K562 (cell line): Measurements from ENCODE around the gene CNIH3. TPM values are rescaled to one million over a fixed set of nuclear protein-coding genes. Genes with fewer than 3 reads are reported as not detected.

Experiments
- ATAC-seq: fragments of 200-7000 bp; cut with Tn5 transposase; 3 replicates; pipeline ENCODE4 v1.9.1; 2020; ENCODE audit warnings: moderate library complexity
- BruUV-seq: library from RNA; stranded (reverse); fragments of 400-500 nt; replicated peaks from 2 replicates; lab custom pipeline; 2021; lab: Mats Ljungman, UMichigan
- CTCF ChIA-PET: fragments of 300-600 bp; formaldehyde crosslinking; extraction: SDS; loops from one replicate; lab custom pipeline; 2021; ENCODE audit warnings: low intra/inter-chr PET ratio; lab: Yijun Ruan, JAX
- POLR2A ChIA-PET: fragments of 300-600, 350-650 bp; sonication (Branson Sonifier 250); formaldehyde crosslinking; extraction: SDS; loops from one replicate; lab custom pipeline; 2021; ENCODE audit warnings: antibody characterized with exemption, inconsistent platforms; lab: Yijun Ruan, JAX
- DNase-seq, 4 experiments: peaks; one replicate each; pipeline versions ENCODE4 v3.0.0 to v3.0.0-alpha.2; 2011 to 2018; ENCODE audit warnings: low spot score in 3 of 4, mixed read lengths in 3 of 4; ENCODE audit errors: extremely low read depth in 1 of 4
- FAIRE-seq: peaks from 2 replicates; lab custom pipeline; 2011; peaks lifted over from hg19 to GRCh38; lab: Jason Lieb, UNC
- H2AFZ ChIP-seq: 2 replicates; pipeline ENCODE4 v1.6.0; 2011; ENCODE audit warnings: low read depth, low read length, control low read depth, inconsistent platforms
- H3K27ac ChIP-seq: fragments of 200-600 bp; 3 replicates; pipeline ENCODE4 v1.8.0; 2011; ENCODE audit warnings: low read depth, mild to moderate bottlenecking, control low read depth, inconsistent platforms, low read length, moderate library complexity, mixed read lengths; ENCODE audit errors: extremely low read depth
- H3K27me3 ChIP-seq, 2 experiments: fragments of 300-600 bp in 1 of 2; 2 replicates in 1 of 2; 3 replicates in 1 of 2; pipeline versions ENCODE4 v1.6.0 to v1.8.0; 2011; ENCODE audit warnings: inconsistent platforms in 2 of 2, low read length in 2 of 2, mild to moderate bottlenecking in 1 of 2, mixed read lengths in 1 of 2, moderate library complexity in 1 of 2; ENCODE audit not compliant: control insufficient read depth in 2 of 2, insufficient read depth in 2 of 2
- H3K36me3 ChIP-seq: fragments of 300-600 bp; 3 replicates; pipeline ENCODE4 v1.8.0; 2011; ENCODE audit warnings: mild to moderate bottlenecking, low read length, inconsistent platforms; ENCODE audit not compliant: control insufficient read depth, insufficient read depth
- H3K4me1 ChIP-seq, 2 experiments: fragments of 200-600 bp in 1 of 2; replicated peaks in 1 of 2; 2 replicates in 1 of 2; 3 replicates in 1 of 2; pipeline versions ENCODE4 v1.5.1 to v1.8.0; 2011; ENCODE audit warnings: inconsistent platforms in 2 of 2, low read length in 2 of 2, mild to moderate bottlenecking in 1 of 2, mixed read lengths in 1 of 2, moderate library complexity in 1 of 2; ENCODE audit not compliant: control insufficient read depth in 2 of 2, insufficient read depth in 2 of 2
- H3K4me2 ChIP-seq: 2 replicates; pipeline ENCODE4 v1.6.1; 2011; ENCODE audit warnings: low read length, control low read depth, inconsistent platforms, mixed read lengths; ENCODE audit not compliant: insufficient read depth
- H3K4me3 ChIP-seq: fragments of 200-600 bp; sonication (generic), shearing (Covaris generic); 2 replicates; pipeline ENCODE4 v1.5.1; 2016; ENCODE audit warnings: control low read depth, inconsistent platforms
- H3K79me2 ChIP-seq: fragments of 200-600 bp; 3 replicates; pipeline ENCODE4 v1.8.0; 2011; ENCODE audit warnings: low read length, inconsistent platforms; ENCODE audit not compliant: control insufficient read depth, insufficient read depth
- H3K9ac ChIP-seq, 2 experiments: 2 replicates each; pipeline versions ENCODE4 v1.6.0 to v1.6.1; 2011; ENCODE audit warnings: low read depth in 2 of 2, low read length in 2 of 2, control low read depth in 1 of 2, inconsistent platforms in 1 of 2, mild to moderate bottlenecking in 1 of 2, mixed read lengths in 1 of 2; ENCODE audit not compliant: insufficient read depth in 1 of 2
- H3K9me1 ChIP-seq: one replicate; pipeline ENCODE4 v1.6.0; 2011; ENCODE audit warnings: inconsistent platforms, mild to moderate bottlenecking, low read length, moderate library complexity; ENCODE audit not compliant: control insufficient read depth, insufficient read depth
- H3K9me3 ChIP-seq: replicated peaks from 2 replicates; pipeline ENCODE4 v1.5.1; 2011; ENCODE audit warnings: low read depth, low read length, inconsistent platforms; ENCODE audit not compliant: control insufficient read depth, insufficient read depth
- H4K20me1 ChIP-seq: replicated peaks from 2 replicates; pipeline ENCODE4 v1.6.1; 2011; ENCODE audit warnings: low read length, inconsistent platforms, mixed read lengths; ENCODE audit not compliant: control insufficient read depth, insufficient read depth
- BCL6 ChIP-seq: fragments of 250-450 bp; sonication (Bioruptor Pico); IDR thresholded peaks from 2 replicates; pipeline ENCODE4 v1.4.0; 2020
- EZH2 ChIP-seq: IDR thresholded peaks from 2 replicates; pipeline ENCODE4 v1.6.1; 2012; ENCODE audit warnings: low read depth, mild to moderate bottlenecking, inconsistent platforms, low read length, borderline replicate concordance
- FOSL1 ChIP-seq: fragments of 200-800 bp; sonication (Bioruptor generic); conservative IDR thresholded peaks from 2 replicates; pipeline ENCODE4 v1.6.1; 2016; ENCODE audit warnings: missing genetic modification characterization, missing compliant biosample characterization
- HDAC6 ChIP-seq: IDR thresholded peaks from 2 replicates; pipeline ENCODE4 v1.6.1; 2012; ENCODE audit warnings: low read depth, mild to moderate bottlenecking, control low read depth, inconsistent platforms, low read length, moderate library complexity
- KLF10 ChIP-seq: fragments of 250-450 bp; sonication (Bioruptor Pico); IDR thresholded peaks from 2 replicates; pipeline ENCODE4 v1.6.1; 2021; ENCODE audit warnings: matching md5 sums
- RUNX1 ChIP-seq: sonication (generic); IDR thresholded peaks from 2 replicates; pipeline ENCODE4 v1.6.1; 2016; ENCODE audit warnings: antibody characterized with exemption, low read depth
- SLC30A9 ChIP-seq: fragments of 250-450 bp; sonication (Bioruptor Pico); IDR thresholded peaks from 2 replicates; pipeline ENCODE4 v1.8.0; 2022; ENCODE audit warnings: mild to moderate bottlenecking, moderate library complexity
- SRSF1 ChIP-seq: fragments of 200-400 bp; formaldehyde crosslinking; IDR thresholded peaks from 2 replicates; pipeline ENCODE4 v1.6.1; 2017; ENCODE audit warnings: mild to moderate bottlenecking, low read depth, low read length, moderate library complexity
- YY1 ChIP-seq, 3 experiments: IDR thresholded peaks; 2 replicates each; pipeline ENCODE4 v1.6.1; 2011; ENCODE audit warnings: low read length in 2 of 3, mild to moderate bottlenecking in 2 of 3, moderate library complexity in 2 of 3, borderline replicate concordance in 1 of 3, control low read depth in 1 of 3, low read depth in 1 of 3; ENCODE audit not compliant: insufficient read depth in 3 of 3, insufficient replicate concordance in 2 of 3, control insufficient read depth in 1 of 3, insufficient read length in 1 of 3; ENCODE audit errors: extremely low read depth in 1 of 3
- ZFP1 ChIP-seq: fragments of 450-650 bp; formaldehyde crosslinking; IDR thresholded peaks from 2 replicates; pipeline ENCODE4 v1.4.0; 2020; ENCODE audit warnings: mild to moderate bottlenecking, mixed read lengths
- ZNF146 ChIP-seq: IDR thresholded peaks from one replicate; pipeline ENCODE4 v1.6.1; 2018; ENCODE audit warnings: missing compliant biosample characterization; ENCODE audit not compliant: unreplicated experiment
- ZNF274 ChIP-seq: IDR thresholded peaks from 2 replicates; pipeline ENCODE4 v1.6.1; 2011; ENCODE audit warnings: low read depth, mild to moderate bottlenecking, low read length, moderate library complexity, borderline replicate concordance
- ZNF561 ChIP-seq: fragments of 450-650 bp; formaldehyde crosslinking; conservative IDR thresholded peaks from 2 replicates; pipeline ENCODE4 v1.4.0; 2020; ENCODE audit warnings: mild to moderate bottlenecking, moderate library complexity
- ZNF717 ChIP-seq: fragments of 250-450 bp; sonication (Bioruptor Pico); IDR thresholded peaks from 2 replicates; pipeline ENCODE4 v1.5.0; 2021
- ZNF79 ChIP-seq: fragments of 250-450 bp; sonication (Bioruptor Pico); IDR thresholded peaks from 2 replicates; pipeline ENCODE4 v1.4.0; 2020; ENCODE audit warnings: low read depth, mild to moderate bottlenecking, moderate library complexity
- WGBS: fragments of 100-300 bp; shearing (Covaris generic); methylation state at CpG from one replicate; pipeline ENCODE4 v1.1.6; 2016; ENCODE audit warnings: low coverage, mixed read lengths; ENCODE audit not compliant: insufficient coverage; ENCODE audit errors: missing lambda C conversion rate; 5-methylcytosine and 5-hydroxymethylcytosine counted together
- in situ Hi-C: fragments of 300-500 bp; cut with MboI; formaldehyde crosslinking; loops from 4 replicates; pipeline ENCODE4 v1.15.0; 2018; ENCODE audit warnings: inconsistent platforms, mixed read lengths
- intact Hi-C: fragments of 100-400 bp; cut with micrococcal nuclease; formaldehyde crosslinking; loops from 2 replicates; pipeline ENCODE4 v1.14.2; 2022
- polyA plus RNA-seq, 8 experiments: library from polyadenylated mRNA; depleted of rRNA in 4 of 8; stranded (reverse) in 5 of 8; unstranded in 3 of 8; fragments of >200 nt; fragmentation: Nextera tagmentation in 2 of 8; fragmentation: Illumina TruSeq in 1 of 8; extraction: Ambion mirVana in 2 of 8; extraction: Trizol in 1 of 8; gene quantifications; 2 replicates each; pipeline versions ENCODE4 v1.2.1 to v1.2.3, GENCODE V29; 2011 to 2014; ENCODE audit warnings: inconsistent platforms in 1 of 8, missing spikeins in 1 of 8
- total RNA-seq, 7 experiments: library from RNA; depleted of rRNA in 6 of 7; stranded (reverse); fragments of >200 nt in 6 of 7; fragmentation: Illumina TruSeq in 2 of 7; extraction: Trizol in 2 of 7; gene quantifications; 2 replicates each; pipeline versions ENCODE4 v1.2.1 to v1.2.3, GENCODE V29; 2011 to 2021; ENCODE audit warnings: low replicate concordance in 1 of 7
- TF ChIP-seq, protein P1 (sequence below), 3 experiments: fragments of 200-800 bp in 1 of 3; sonication (Bioruptor generic) in 1 of 3; sonication (generic) in 1 of 3; formaldehyde crosslinking in 1 of 3; IDR thresholded peaks; 2 replicates each; pipeline versions ENCODE4 v1.6.1 to v1.8.0; 2016 to 2022; ENCODE audit warnings: mild to moderate bottlenecking in 2 of 3, missing compliant biosample characterization in 2 of 3, missing genetic modification characterization in 2 of 3, missing genetic modification reagents in 1 of 3
- TF ChIP-seq, protein P2 (sequence below): sonication (generic); formaldehyde crosslinking; IDR thresholded peaks from 2 replicates; pipeline ENCODE4 v1.8.0; 2022; ENCODE audit warnings: missing genetic modification reagents, mild to moderate bottlenecking, moderate library complexity, borderline replicate concordance
- TF ChIP-seq, protein P3 (sequence below): IDR thresholded peaks from 2 replicates; pipeline ENCODE4 v1.6.1; 2011; ENCODE audit not compliant: insufficient read length; ENCODE audit errors: extremely low read depth
- TF ChIP-seq, protein P4 (sequence below): fragments of 450-650 bp; conservative IDR thresholded peaks from 2 replicates; pipeline ENCODE4 v1.6.1; 2016; ENCODE audit warnings: missing genetic modification characterization, low read depth, mild to moderate bottlenecking, missing compliant biosample characterization, moderate library complexity

The CNIH3 gene
- total and polyA plus RNA-seq, 9 of the 15 experiments (the other 6 are each of a cell fraction or from before 2014, with no cell fraction given): 0.14 to 1.8 (median 0.79) TPM

DNA sequence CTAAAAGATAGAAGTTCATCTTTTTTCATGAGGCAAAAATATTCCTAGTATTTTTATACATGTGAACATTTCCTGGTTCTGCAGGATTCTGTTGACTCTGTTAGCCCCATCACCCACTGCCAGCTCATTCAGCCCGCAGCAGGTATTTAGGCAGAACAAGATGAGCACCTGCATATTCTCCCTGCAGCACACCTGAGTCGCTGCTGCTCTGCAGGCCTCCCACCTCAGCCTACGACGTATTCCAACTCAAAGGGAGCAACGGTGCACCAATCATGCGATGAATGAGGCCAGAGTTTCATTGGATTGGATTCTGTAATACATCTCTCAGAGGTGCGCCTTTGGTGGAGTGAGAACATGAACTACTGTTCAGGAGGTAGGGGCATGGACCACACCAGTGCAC is 87.6 kb downstream of the CNIH3 start:
- H3K79me2 ChIP-seq: no peaks in the 10 kb centered on the region
- WGBS: 0% methylated on average over 7 of the region's 7 CpGs
- ChIA-PET POLR2A (interaction anchor here (0.6 to 1.4 kb wide), 4 partner anchors 9 to 221 kb away, joined by 3 to 6 read pairs (median 3); no protein-coding TSS in a partner anchor), CTCF (no interaction called here)
- H3K4me3 ChIP-seq: no peak overlapping the region
- FAIRE-seq (no peak), DNase-seq (no peak), ATAC-seq (no peak)
- no peak overlapping the region for H2AFZ ChIP-seq
- H3K9ac ChIP-seq: no peak overlapping the region
- no peaks in the 10 kb centered on the region for H3K9me1 ChIP-seq
- no TSS peak for BruUV-seq
- intact Hi-C loops (no loop called here), in situ Hi-C loops (no loop called here)
- H3K4me1 ChIP-seq: no peaks in the 10 kb centered on the region
- no peaks in the 10 kb centered on the region for H3K9me3 ChIP-seq
- peaks cover 12 to 33% of the 10 kb centered on the region in 2 experiments for H3K27me3 ChIP-seq
- 0 out of 2 replicates have a peak, but pooled peaks cover 4% of the 10 kb centered on the region for H4K20me1 ChIP-seq
- no peak overlapping the region for H3K27ac ChIP-seq
- H3K36me3 ChIP-seq: no peaks in the 10 kb centered on the region
- H3K4me2 ChIP-seq: no peak overlapping the region
- TF ChIP-seq ZNF274: no peak
- no peak for TF ChIP-seq RUNX1
- TF ChIP-seq, protein P1, sequence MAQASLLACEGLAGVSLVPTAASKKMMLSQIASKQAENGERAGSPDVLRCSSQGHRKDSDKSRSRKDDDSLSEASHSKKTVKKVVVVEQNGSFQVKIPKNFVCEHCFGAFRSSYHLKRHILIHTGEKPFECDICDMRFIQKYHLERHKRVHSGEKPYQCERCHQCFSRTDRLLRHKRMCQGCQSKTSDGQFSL (CRISPR knock-in tag; IDR thresholded peaks at IDR 0.05): no peak
- TF ChIP-seq, protein P1 (tag; IDR thresholded peaks at IDR 0.05): no peak
- TF ChIP-seq, protein P2, sequence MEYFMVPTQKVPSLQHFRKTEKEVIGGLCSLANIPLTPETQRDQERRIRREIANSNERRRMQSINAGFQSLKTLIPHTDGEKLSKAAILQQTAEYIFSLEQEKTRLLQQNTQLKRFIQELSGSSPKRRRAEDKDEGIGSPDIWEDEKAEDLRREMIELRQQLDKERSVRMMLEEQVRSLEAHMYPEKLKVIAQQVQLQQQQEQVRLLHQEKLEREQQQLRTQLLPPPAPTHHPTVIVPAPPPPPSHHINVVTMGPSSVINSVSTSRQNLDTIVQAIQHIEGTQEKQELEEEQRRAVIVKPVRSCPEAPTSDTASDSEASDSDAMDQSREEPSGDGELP (CRISPR knock-in tag): no peak
- no peak for TF ChIP-seq SRSF1
- TF ChIP-seq SLC30A9: no peak
- no peak for TF ChIP-seq HDAC6
- no peak for TF ChIP-seq ZNF561 (CRISPR knock-in tag)
- TF ChIP-seq EZH2: no peak
- TF ChIP-seq YY1 (IDR thresholded peaks at IDR 0.05; ENCODE audit: borderline replicate concordance in 1 of 3, control insufficient read depth in 1 of 3, extremely low read depth in 1 of 3, insufficient read depth in 3 of 3, insufficient read length in 1 of 3, insufficient replicate concordance in 2 of 3, low read depth in 1 of 3, low read length in 2 of 3): no peak
- TF ChIP-seq, protein P3, sequence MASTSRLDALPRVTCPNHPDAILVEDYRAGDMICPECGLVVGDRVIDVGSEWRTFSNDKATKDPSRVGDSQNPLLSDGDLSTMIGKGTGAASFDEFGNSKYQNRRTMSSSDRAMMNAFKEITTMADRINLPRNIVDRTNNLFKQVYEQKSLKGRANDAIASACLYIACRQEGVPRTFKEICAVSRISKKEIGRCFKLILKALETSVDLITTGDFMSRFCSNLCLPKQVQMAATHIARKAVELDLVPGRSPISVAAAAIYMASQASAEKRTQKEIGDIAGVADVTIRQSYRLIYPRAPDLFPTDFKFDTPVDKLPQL: no peak
- TF ChIP-seq KLF10 (CRISPR knock-in tag): no peak
- no peak for TF ChIP-seq ZFP1 (CRISPR knock-in tag)
- no peak for TF ChIP-seq ZNF146 (CRISPR knock-in tag)
- no peak for TF ChIP-seq BCL6 (CRISPR knock-in tag)
- TF ChIP-seq ZNF717: no peak
- TF ChIP-seq, protein P4, sequence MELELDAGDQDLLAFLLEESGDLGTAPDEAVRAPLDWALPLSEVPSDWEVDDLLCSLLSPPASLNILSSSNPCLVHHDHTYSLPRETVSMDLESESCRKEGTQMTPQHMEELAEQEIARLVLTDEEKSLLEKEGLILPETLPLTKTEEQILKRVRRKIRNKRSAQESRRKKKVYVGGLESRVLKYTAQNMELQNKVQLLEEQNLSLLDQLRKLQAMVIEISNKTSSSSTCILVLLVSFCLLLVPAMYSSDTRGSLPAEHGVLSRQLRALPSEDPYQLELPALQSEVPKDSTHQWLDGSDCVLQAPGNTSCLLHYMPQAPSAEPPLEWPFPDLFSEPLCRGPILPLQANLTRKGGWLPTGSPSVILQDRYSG: no peak
- TF ChIP-seq FOSL1 (tag): no peak
- TF ChIP-seq ZNF79: no peak
